ENCODE measurements around the gene UGT2B7.
"Not testable (repeated sequence)": the region's sequence is repeated elsewhere in the genome, so short reads cannot be mapped to it uniquely, and the experiment has no call there.

The UGT2B7 gene

DNA sequence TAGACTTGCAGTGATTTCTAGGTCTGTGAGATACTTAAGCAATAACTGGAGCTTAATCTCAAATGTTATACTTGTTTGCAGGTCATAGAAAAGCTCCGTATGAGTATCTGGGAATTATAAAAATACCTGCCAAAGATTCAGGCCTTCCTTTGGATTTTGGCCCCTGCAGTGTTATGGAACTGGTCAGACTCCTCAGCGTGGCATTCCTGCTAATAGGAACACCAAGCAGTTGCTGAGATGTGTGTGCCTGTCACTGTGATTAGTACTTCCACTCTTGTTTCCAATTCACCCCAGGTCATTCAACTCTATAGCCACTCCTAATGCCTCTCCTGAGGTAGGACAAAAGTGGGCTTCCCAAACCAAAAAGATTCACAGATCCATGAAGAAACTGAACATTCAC lies 7.8 kb upstream of the UGT2B7 start:
- no peak for DNase-seq (ENCODE audit: low read depth in 2 of 2)

DNA sequence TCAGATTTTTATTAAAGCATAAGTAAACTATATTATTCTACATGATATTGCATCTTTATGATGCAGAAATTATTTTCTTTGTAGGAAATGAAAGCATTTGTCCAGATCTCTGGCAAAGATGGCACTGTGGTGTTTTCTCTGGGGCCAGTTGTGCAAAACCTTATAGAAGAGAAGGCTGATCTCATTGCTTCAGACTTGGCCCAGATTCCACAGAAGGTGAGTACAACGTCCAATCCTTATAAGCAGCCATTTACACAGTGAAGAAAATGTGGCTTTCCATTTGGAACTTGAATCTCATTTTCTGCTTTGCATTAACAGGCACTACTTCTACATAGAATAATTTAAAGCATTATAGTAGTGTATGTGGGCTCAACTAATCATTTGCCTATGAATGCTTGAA lies 6.9 kb upstream of the UGT2B7 start:
- DNase-seq (ENCODE audit: low read depth in 2 of 2), result no peak

DNA sequence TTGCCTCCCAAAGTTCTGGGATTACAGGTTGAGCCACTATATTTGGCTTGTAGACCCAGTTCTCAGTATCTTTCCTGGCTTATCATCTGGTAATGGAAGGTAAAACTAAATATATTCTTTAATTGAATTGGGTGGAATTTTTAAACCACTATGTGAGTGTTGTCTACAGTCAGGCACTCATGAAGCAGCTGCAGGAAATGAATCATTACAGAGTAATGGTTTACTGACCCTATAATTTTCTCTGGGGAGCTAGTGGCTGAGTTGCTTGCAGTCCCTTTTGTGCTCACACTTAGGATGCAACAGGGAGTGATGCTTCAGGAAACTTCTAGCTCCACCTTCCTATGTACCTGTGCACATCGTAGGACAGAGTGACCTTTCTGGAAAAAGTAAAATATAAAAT lies 4.1 kb upstream of the UGT2B7 start:
- no peak for DNase-seq (ENCODE audit: low read depth in 2 of 2)

DNA sequence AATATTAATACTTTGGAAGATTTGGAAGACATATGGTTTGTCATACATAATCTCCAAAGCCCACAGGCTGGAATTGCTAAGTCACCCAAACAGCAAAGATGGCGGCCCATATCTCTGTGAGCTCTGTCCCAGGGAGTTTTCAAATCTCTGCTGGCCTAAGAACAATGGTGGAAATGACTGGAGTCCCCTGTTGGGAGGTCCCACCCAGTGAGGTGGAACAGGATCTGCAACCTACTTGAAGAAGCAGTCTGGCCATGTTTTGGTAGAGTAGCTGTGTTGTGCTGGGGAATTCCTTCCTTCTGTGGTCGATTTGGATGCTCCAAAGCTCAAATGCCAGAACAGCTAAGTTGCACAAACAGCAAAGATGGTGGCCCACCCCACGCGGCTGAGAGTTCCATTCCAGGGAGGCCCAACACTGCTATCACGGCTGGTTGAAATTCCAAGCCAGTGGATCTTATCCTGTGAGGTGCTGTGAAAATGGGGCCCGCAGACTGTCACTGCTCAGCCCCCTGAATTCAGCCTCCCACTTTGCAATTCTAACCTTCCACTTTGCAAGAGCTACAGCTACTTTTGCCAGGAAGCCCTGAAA lies 3.2 kb upstream of the UGT2B7 start:
- DNase-seq (ENCODE audit: low read depth in 2 of 2), result no peak

DNA sequence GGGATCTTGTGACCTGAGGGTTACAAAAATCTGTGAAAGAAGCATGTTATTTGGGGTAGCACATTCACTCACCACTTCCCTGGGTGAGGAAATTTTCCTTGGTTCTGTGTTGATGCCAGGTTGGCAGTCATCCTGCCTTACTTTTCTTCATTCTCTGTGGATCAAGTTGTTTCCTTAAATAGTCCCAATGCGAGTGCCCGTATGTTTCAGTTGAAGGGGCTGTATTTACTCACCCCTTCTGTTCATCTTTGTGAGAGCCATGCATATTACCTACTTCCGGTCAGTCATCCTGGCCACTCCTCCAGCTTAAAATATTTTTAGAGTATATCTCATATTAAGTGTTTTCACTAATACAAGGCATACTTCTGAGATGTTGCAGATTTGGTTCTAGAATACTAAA lies 2.6 kb upstream of the UGT2B7 start:
- no peak for DNase-seq (ENCODE audit: low read depth in 2 of 2)

DNA sequence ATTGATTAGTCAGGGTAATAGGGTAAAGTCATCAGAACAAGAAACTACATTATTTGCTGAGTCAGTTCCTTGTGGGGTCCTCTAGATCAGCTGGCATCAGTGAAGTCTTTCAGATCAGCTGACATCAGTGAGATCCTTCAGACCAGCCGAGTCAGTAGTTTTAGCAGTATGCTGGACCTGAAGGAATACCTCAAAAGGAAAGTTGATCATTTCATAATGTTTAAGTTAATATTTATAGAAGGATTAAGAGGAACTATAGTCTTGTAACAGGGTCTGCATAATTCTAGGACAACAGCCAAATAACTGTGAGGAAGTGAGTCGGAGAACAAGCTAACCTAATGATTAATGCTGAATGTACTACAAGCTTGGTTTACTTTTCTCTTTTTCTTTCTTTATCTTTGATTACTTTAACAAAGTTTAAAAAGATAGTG lies 958 bp upstream of the UGT2B7 start:
- no peak for DNase-seq (ENCODE audit: low read depth in 2 of 2)

DNA sequence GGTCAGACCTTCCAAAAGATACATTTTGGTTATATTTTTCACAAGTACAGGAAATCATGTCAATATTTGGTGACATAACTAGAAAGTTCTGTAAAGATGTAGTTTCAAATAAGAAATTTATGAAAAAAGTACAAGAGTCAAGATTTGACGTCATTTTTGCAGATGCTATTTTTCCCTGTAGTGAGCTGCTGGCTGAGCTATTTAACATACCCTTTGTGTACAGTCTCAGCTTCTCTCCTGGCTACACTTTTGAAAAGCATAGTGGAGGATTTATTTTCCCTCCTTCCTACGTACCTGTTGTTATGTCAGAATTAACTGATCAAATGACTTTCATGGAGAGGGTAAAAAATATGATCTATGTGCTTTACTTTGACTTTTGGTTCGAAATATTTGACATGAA lies 536 bp downstream of the UGT2B7 start:
- DNase-seq (ENCODE audit: low read depth in 2 of 2), result no peak

DNA sequence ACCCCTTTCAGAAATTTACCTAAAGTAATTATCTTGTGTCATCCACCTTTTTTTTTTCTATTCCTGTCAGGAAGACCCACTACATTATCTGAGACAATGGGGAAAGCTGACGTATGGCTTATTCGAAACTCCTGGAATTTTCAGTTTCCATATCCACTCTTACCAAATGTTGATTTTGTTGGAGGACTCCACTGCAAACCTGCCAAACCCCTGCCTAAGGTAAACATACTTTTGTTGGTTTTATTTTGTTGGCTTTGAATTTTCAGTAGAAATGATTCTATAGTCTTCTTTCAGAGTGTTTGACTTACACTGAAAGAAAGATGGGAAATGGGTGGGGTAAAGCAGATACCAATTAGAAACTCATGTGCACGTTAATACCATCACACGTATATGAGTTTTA lies 2.2 kb downstream of the UGT2B7 start:
- DNase-seq (ENCODE audit: low read depth in 2 of 2), result no peak

DNA sequence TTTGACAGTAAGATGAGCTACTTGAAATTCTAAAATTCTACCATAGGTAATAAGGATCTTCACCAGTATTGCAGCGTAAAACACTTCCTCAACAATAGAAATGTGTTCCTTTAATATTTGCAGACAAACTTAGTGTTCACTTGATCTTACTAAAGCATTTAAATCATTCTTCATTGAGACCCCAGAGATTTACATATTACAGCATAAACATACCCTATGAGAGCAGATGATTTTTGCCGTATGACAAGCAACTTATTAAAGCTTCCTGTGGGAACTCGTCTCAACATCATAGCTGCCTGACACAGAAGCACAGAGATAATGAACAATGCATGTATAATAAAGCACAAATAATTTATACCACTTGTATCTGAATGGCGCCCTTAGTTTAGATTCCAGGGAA lies 3.6 kb downstream of the UGT2B7 start:
- DNase-seq (ENCODE audit: low read depth in 2 of 2), result no peak

DNA sequence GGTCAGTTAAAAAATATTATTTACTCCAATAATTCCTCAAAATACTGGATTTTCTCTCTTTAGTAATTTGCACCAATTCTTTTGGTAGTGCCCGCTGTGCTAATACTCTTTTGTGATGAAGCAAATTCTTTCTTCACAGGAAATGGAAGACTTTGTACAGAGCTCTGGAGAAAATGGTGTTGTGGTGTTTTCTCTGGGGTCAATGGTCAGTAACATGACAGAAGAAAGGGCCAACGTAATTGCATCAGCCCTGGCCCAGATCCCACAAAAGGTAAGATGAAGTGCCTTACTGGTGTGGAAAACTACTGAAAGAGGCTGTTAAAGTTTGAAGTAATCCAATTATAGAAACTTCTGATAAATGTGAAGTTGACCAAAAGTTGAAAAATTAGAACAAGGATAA lies 6.4 kb downstream of the UGT2B7 start:
- DNase-seq (ENCODE audit: low read depth in 2 of 2), result not testable (repeated sequence)

DNA sequence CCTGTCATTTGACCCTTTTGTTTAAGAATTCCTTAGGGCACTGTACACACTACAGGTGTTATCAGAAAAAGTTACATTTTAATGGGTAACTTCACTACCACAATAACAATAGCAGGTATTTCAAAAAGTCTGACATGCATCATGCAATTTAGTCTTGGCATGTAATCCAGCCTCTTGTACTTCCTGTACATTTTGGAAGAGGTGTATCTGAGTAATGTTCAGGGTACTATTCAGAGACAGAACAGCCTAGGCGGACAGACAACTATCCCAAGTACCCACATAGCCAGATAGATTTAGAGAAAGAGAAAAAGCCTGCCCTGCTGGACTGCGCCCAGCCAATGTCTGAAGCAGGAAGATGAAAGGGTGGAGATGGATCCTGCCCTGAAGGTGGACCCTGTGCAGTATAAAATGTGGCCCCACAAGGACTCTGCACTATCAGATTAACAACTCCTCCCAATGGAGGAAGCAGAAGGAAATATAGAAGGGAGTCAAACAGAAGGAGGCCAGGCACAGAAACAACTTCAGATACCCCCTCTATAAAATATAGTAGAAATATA lies 8.5 kb downstream of the UGT2B7 start:
- DNase-seq (ENCODE audit: low read depth in 2 of 2), result no peak

DNA sequence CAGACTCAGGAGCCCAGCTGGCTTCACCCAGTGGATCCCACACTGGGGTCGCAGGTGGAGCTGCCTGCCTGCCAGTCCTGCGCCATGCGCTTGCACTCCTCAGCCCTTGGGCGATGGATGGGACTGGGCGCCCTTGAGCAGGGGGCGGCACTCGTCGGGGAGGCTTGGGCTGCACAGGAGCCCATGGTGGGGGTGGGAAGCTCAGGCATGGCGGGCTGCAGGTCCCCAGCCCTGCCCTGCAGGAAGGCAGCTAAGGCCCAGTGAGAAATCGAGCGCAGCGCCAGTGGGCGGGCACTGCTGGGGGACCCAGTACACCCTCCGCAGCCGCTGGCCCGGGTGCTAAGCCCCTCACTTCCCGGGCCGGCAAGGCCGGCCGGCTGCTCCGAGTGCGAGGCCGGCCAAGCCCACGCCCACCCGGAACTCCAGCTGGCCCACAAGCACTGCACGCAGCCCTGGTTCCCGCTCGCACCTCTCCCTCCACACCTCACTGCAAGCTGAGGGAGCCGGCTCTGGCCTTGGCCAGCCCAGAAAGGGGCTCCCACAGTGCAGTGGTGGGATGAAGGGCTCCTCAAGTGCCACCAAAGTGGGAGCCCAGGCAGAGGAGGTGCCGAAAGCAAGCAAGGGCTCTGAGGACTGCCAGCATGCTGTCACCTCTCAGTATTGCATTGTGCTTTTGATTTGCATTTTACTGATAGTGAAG lies 19.0 kb downstream of the UGT2B7 start:
- not testable (repeated sequence) for DNase-seq (ENCODE audit: low read depth in 2 of 2)

DNA sequence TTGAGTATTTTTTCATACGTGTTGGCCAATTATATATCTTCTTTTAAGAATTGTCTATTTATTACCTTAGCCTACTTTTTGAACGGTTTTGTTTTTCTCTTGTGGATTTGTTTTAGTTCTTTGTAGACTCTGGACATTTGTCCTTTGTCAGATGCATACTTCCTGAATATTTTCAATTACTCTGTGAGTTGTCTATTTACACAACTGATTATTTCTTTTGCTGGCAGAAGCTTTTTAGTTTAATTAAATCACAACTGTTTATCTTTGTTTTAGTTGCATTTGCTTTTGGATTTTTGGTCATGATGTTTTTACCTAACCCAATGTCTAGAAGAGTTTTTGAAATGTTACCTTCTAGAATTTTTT lies 19.6 kb downstream of the UGT2B7 start:
- no peak for DNase-seq (ENCODE audit: low read depth in 2 of 2)

DNA sequence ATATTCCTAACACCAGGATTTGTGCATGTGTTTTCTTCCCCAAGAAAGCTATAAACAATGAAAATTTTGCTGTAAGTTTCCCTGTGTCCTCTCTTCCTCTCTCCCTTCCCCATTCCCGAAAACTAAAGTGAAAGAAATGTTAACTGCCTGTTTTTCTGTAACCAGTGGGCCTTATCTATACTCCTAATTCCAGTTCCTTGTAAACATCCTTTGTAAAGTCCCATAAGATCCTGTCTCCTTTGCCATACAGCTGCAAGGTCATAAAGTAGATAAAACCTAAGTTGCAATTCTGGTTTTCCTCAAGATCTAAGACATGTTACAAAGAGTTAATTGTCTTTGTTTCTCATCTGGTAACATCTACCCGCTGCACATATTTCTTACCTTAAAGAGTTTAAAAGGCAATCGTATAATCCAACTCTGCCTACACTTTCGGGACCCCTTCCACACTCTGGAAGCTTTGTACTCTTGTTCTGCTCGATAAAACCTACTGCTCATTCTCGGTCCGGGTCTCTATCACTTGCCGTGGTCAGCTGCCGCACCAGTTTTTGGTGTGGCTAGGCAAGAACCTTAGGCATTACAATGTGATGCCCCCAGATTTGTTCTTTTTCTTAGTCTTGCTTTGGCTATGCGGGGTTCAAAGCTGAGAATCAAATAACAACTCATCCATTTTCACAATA lies 20.5 kb downstream of the UGT2B7 start:
- no peak for DNase-seq (ENCODE audit: low read depth in 2 of 2)

DNA sequence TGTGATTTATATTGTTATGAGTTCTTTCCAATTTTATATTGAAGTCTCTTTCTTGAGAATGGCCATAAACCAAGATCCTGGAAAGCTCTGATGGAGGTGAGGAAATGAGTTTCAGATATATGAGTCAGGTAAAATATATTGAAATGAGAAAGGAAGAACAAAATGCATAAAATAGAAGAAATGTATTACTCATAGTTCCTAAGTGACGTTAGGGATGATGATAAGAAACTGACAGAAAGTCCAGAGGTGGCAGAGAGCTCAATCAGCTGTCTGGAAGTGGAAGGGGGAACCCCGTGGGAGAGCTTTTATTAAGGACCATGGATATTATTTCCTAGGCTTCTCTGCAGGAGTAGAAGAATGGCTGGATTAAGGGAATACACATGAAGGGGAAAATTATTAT lies 24.6 kb downstream of the UGT2B7 start:
- no peak for DNase-seq (ENCODE audit: low read depth in 2 of 2)

DNA sequence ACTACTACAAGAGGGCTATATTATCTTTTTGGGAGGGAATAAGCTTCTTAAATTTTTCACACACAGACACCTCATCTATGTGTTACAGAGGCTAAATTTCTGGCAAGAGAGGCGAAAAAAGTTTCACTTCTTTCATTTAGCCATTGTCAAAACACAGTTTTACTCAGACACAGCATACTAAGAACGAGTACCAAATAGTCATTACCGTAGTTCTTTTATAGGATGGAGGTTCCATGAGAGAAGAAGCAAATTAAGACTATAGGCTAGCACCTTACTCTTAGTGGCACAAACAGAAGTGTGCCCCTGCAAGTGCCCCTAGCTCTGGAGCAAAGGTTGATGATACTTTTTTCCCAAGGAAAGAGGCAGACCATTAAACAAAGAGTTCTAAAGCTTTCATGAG lies 26.2 kb downstream of the UGT2B7 start:
- no peak for DNase-seq (ENCODE audit: low read depth in 2 of 2)

DNA sequence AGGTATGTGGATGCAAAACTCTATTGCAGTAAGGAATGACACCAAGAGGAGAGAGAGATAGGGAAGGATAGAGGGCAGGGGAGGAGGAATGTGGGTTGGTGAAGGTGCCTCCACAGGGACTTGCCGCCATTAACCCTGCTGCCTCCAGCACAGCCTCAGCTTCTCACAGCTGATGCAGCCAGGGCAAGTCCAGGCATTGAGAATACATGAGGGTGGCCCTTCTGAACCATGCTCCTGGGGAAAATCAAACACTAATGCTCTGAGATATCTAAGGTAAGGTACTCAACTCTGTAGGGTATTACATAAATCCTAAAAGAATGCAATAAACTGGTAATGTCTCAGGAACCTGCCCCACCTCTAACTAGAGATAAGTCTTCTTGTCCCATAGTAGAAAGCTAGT lies 28.7 kb downstream of the UGT2B7 start:
- DNase-seq (ENCODE audit: low read depth in 2 of 2), result no peak

DNA sequence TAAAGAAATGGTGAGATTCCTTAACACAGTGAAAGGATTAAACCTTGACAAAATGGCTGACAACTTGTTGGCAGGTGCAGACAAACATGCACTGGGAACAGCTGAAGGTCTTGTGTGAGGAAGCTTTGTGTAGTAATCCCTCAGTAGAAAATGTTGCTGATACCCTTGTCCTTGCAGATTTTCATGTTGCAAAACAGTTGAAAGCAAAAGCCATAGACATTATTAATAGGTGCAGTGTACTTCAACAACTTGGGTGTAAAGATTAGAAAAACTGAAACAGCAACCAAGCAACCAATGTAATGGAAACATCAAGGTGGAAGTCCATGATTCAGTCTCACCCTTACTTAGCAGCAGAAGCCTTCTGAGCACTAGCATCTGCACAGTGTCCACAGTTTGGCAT lies 29.8 kb downstream of the UGT2B7 start:
- DNase-seq (ENCODE audit: low read depth in 2 of 2), result no peak

DNA sequence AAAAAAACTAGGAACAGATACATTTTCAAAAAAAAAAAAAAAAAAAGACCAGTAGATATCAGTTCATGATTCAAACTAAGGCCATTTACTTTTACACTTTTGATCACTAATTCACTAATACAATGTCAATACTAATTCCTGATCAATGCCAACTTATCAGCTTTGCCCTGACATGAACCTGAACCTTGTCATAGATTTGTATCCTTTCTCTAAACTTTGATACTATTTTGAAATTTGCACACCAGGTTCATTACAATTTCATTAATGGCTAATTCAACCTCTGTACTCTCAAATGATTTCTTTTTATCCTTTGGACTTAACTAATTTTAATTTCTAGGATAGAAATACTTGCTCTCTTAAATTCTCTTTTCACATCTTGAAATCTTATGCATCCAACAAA lies 37.7 kb downstream of the UGT2B7 start:
- DNase-seq (ENCODE audit: low read depth in 2 of 2), result no peak

DNA sequence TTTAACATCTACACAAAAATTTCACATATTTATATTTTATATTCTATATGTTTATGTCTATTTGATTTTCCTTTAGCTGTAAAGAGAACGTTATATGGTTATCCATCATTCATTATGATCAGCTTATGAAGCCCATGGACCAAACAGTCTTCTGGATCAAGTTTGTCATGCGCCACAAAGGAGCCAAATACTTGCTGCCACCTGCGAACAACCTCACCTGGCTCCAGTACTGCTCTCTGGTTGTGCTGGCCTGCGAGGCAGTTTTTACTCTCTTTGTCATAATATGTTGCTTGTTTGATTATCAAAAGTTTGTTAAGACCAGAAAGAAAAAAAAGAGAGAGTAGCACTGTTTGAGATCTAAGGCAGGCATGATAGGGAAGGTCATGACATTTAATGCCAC lies 38.2 kb downstream of the UGT2B7 start:
- DNase-seq (ENCODE audit: low read depth in 2 of 2), result no peak

DNA sequence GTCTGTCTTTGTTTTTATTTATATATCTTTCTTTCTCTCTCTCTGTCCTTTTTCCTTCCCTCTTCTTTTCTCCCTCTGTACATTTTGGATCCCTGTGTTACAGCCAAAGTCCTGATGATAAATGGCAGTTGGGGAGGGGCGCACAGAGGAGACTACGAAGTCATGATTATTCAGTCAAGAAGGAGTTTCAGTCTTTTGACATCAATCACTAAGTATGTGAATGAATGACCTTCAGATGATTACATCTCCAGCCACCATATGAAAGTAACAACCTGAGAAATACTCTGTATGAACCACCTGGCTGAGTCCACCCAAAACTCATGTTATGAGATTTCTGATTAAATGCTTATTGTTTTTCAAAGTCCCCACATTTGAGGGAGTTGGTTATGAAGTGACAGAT lies 45.0 kb downstream of the UGT2B7 start:
- no peak for DNase-seq (ENCODE audit: low read depth in 2 of 2)

DNA sequence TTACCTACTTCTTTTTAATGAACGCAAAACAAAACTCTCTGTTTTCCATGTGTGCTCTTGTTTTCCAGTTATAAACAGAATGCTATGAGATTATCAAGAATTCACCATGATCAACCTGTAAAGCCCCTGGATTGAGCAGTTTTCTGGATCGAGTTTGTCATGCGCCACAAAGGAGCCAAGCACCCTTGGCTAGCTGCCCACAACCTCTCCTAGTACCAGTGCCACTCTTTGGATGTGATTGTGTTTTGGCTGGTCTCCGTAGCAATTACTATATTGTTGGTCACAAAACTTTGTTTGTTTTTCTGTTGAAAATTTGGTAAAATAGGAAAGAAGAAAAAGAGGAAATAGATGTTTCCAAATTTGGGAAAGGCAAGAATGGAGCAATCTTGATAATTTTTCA lies 51.1 kb downstream of the UGT2B7 start:
- DNase-seq (ENCODE audit: low read depth in 2 of 2), result no peak

DNA sequence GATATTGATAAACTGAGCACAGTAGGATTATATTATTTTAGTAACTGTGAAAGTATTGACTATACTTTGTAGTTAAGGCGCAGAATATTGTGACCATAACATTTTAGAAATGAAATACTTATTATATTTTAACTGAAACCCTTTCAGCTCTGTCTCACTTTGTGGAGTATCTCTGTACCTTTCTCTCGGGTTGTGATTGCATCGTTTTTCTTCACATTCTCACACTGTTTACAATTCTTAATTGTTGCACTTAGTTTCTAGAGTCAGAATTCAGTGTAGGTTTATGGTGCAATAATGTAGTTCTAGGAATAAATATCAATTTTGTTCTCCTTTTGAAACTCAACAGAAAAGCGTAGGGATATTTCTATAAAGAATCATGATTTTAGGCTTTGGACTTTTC lies 57.7 kb downstream of the UGT2B7 start:
- DNase-seq (ENCODE audit: low read depth in 2 of 2), result no peak
